SK-N-SH (cell line): ENCODE data around the gene MOSPD2.

Experiments used
- REST ChIP-seq: IDR thresholded peaks from 2 replicates; pipeline ENCODE4 v1.6.1; 2012; ENCODE audit warnings: mild to moderate bottlenecking, low read depth, low read length, moderate library complexity
- YY1 ChIP-seq: IDR thresholded peaks from 2 replicates; pipeline ENCODE4 v1.4.0; 2012; ENCODE audit warnings: low read depth, mild to moderate bottlenecking
- TF ChIP-seq, protein P1 (sequence below): fragments of 200-600 bp; sonication (generic); IDR thresholded peaks from 2 replicates; pipeline ENCODE4 v1.6.1; 2017; ENCODE audit warnings: antibody characterized with exemption, mild to moderate bottlenecking, moderate library complexity

GRCh38 chrX:14913241-14913640 is 40.0 kb downstream of the MOSPD2 start:
- TF ChIP-seq YY1 (no peak), REST (no peak)
- TF ChIP-seq, protein P1, sequence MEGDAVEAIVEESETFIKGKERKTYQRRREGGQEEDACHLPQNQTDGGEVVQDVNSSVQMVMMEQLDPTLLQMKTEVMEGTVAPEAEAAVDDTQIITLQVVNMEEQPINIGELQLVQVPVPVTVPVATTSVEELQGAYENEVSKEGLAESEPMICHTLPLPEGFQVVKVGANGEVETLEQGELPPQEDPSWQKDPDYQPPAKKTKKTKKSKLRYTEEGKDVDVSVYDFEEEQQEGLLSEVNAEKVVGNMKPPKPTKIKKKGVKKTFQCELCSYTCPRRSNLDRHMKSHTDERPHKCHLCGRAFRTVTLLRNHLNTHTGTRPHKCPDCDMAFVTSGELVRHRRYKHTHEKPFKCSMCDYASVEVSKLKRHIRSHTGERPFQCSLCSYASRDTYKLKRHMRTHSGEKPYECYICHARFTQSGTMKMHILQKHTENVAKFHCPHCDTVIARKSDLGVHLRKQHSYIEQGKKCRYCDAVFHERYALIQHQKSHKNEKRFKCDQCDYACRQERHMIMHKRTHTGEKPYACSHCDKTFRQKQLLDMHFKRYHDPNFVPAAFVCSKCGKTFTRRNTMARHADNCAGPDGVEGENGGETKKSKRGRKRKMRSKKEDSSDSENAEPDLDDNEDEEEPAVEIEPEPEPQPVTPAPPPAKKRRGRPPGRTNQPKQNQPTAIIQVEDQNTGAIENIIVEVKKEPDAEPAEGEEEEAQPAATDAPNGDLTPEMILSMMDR, result no peak
